ENCODE measurements around the gene ITPKB.
"Not testable (repeated sequence)": the region's sequence is repeated elsewhere in the genome, so short reads cannot be mapped to it uniquely, and the experiment has no call there.

The ITPKB gene

DNA sequence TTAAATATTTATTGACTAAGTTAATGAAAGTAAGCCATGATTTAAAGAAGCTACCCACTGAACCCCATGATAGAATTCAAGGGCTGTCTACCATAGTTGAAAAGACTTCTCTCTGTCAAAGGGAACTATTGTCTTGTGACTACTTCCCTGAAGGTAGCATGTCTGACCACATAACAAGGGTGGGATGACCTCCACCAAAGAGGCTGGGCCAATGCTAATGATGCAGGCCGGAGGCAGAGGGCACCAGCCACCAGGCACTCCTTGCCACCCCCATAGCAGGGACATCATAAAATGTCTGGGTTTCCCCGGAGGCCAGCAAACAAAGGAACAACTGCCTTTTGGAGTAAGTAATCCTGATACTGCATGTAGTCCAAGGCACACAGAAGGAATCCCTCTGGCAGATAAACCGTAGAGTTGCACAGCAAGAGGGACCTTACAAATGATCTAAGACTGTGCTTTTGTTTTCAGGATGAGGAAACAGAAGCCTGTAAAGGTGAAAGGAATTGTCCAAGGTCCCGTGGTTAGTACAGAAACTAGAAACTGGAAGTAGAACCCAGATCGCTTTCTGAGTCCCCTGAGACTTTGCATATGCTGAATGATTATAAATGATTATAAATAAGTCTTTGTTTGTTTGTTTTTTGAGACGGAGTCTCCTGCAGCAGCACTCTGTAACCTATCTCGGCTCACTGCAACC is 33.5 kb upstream of the ITPKB start:
- no peak for DNase-seq (ENCODE audit: low read depth)
- H3K4me3 ChIP-seq (ENCODE audit: low read length) = no peak overlapping the region
- TF ChIP-seq CTCF (conservative IDR thresholded peaks at IDR 0.05; ENCODE audit: low read length) = no peak

GRCh38 chr1:226767170-226767569 is 28.1 kb upstream of the ITPKB start:
- H3K4me3 ChIP-seq (ENCODE audit: low read length) = not testable (repeated sequence)

DNA sequence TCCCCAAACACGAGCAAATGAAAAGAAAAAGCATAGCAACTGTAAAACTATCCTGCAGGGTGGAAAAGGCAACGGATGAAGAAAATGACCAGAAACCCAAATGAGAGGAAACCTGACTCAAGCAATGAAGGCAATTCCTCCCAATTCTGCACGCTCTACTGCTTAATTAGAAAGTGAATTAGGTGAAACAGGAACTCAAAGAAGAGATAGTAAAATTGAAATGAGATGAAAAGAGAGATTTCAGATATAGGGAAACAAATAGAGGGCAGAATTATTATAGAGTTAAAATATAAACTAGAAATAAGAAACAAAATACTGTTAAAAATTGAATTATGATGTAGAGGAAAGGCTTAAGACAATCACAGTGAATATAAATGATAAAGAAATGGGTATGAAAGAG is 27.5 kb upstream of the ITPKB start:
- H3K4me3 ChIP-seq (ENCODE audit: low read length) = no peak overlapping the region
- TF ChIP-seq CTCF (conservative IDR thresholded peaks at IDR 0.05; ENCODE audit: low read length) = no peak
- DNase-seq (ENCODE audit: low read depth) = no peak

More at GRCh38 chr1:226767170-226767569, 28.1 kb upstream of the ITPKB start:
- not testable (repeated sequence) for DNase-seq (ENCODE audit: low read depth)

- no peak overlapping the region for H3K4me3 ChIP-seq (ENCODE audit: low read length)
- DNase-seq (ENCODE audit: low read depth) = no peak
- TF ChIP-seq CTCF (conservative IDR thresholded peaks at IDR 0.05; ENCODE audit: low read length) = no peak
These were observed 25.5 kb upstream of the ITPKB start for GRCh38 chr1:226764533-226764932.

DNA sequence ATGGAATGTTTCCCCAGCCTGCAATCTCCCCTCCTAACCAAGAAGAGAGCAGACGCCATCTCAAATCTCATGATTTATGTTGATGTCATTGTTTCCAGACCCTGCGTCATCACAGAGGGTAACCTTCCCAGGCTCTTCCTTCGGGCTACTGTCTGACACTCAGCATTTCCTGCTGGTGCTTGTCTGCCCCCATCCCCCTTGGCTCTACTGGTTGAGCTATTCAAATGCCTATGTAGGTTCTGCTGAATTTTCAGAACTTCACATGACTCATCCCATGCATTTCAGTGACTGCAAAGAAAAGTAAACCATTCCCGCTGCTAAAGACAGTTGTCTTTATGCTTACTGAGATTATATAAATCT is 24.8 kb upstream of the ITPKB start:
- peak; percentile 56 for DNase-seq (ENCODE audit: low read depth)
- no peak overlapping the region for H3K4me3 ChIP-seq (ENCODE audit: low read length)
- no peak for TF ChIP-seq CTCF (conservative IDR thresholded peaks at IDR 0.05; ENCODE audit: low read length)

DNA sequence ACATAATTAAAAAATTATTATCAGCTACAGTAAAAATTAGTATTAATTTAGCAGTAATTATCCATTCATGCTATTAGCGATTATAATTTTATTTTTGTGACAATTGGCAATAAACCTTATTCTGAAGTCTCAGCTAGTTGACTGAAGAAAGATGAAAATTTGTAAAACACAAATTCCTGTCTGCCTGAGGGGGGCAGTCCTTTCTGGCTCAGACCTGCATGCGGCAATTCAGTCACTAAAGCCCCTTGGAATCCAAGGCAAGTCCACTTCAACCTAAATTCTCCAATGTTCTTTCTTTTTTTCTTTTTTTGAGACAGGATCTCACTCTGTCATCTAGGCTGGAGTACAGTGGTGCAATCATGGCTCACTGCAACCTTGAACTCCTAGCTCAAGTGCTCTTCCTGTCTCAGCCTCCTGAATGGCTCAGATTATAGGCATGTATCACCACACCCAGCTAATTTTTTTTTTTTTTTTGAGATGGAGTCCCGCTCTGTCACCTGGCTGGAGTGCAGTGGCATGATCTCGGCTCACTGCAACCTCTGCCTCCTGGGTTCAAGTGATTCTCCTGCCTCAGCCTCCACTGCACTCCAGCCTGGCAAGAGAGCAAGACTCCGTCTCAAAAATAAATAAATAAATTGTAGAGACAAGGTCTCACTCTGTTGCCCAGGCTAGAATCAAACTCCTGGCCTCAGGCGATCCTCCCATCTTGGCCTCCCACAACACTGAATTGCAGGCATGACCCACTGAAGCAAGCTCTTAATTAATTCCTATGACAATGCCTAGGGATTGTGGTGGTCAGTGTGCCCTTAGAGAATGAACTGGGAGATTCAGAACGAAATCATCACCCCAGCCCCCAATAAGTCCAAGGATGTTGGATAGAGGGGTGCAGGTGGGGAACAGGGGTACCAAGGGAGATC is 24.2 kb upstream of the ITPKB start:
- TF ChIP-seq CTCF (conservative IDR thresholded peaks at IDR 0.05; ENCODE audit: low read length) = no peak
- no peak for DNase-seq (ENCODE audit: low read depth)
- no peak overlapping the region for H3K4me3 ChIP-seq (ENCODE audit: low read length)

GRCh38 chr1:226762055-226762454 is 23.0 kb upstream of the ITPKB start:
- TF ChIP-seq CTCF (conservative IDR thresholded peaks at IDR 0.05; ENCODE audit: low read length) = no peak
- no peak overlapping the region for H3K4me3 ChIP-seq (ENCODE audit: low read length)
- no peak for DNase-seq (ENCODE audit: low read depth)
